ENCODE results near the gene RDH16. TPM values are rescaled to one million over a fixed set of nuclear protein-coding genes. Genes with fewer than 3 reads are reported as not detected.
"Not testable (repeated sequence)": the region's sequence is repeated elsewhere in the genome, so short reads cannot be mapped to it uniquely, and the experiment has no call there.

The RDH16 gene
- total RNA-seq, 1 donor: 0.42 TPM

GRCh38 chr12:56928262-56928661, 29.1 kb downstream of the RDH16 start:
- H3K4me3 ChIP-seq (ENCODE audit: low read length): no peak overlapping the region
- H3K9me3 ChIP-seq (ENCODE audit: low read depth, low read length): no peaks in the 10 kb centered on the region
- no peaks in the 10 kb centered on the region for H3K27me3 ChIP-seq (ENCODE audit: insufficient read depth, low read length)
- peaks cover 25% of the 10 kb centered on the region for H3K4me1 ChIP-seq (ENCODE audit: insufficient read depth, low read length)

GRCh38 chr12:56927281-56927680, 30.1 kb downstream of the RDH16 start:
- H3K4me1 ChIP-seq (ENCODE audit: insufficient read depth, low read length): peaks cover 16% of the 10 kb centered on the region
- H3K27me3 ChIP-seq (ENCODE audit: insufficient read depth, low read length): no peaks in the 10 kb centered on the region
- no peak overlapping the region for H3K4me3 ChIP-seq (ENCODE audit: low read length)
- H3K9me3 ChIP-seq (ENCODE audit: low read depth, low read length): no peaks in the 10 kb centered on the region

GRCh38 chr12:56922031-56922430, 35.4 kb downstream of the RDH16 start:
- Histone ChIP-seq H3K4me3 (ENCODE audit: low read length) (no peak overlapping the region), H3K27me3 (ENCODE audit: insufficient read depth, low read length) (no peaks in the 10 kb centered on the region), H3K9me3 (ENCODE audit: low read depth, low read length) (peaks cover 4% of the 10 kb centered on the region), H3K4me1 (ENCODE audit: insufficient read depth, low read length) (no peaks in the 10 kb centered on the region)

GRCh38 chr12:56921346-56921745, 36.1 kb downstream of the RDH16 start:
- peaks cover 4% of the 10 kb centered on the region for H3K9me3 ChIP-seq (ENCODE audit: low read depth, low read length)

GRCh38 chr12:56918139-56918538, 39.3 kb downstream of the RDH16 start:
- H3K4me3 ChIP-seq (ENCODE audit: low read length); H3K27me3 ChIP-seq (ENCODE audit: insufficient read depth, low read length): not testable (repeated sequence)

More at GRCh38 chr12:56921346-56921745, 36.1 kb downstream of the RDH16 start:
- H3K4me3 ChIP-seq (ENCODE audit: low read length): no peak overlapping the region
- no peaks in the 10 kb centered on the region for H3K27me3 ChIP-seq (ENCODE audit: insufficient read depth, low read length)
- H3K4me1 ChIP-seq (ENCODE audit: insufficient read depth, low read length): no peaks in the 10 kb centered on the region

GRCh38 chr12:56916996-56917333, 40.4 kb downstream of the RDH16 start:
- H3K9me3 ChIP-seq (ENCODE audit: low read depth, low read length): peaks cover 4% of the 10 kb centered on the region
- no peaks in the 10 kb centered on the region for H3K27me3 ChIP-seq (ENCODE audit: insufficient read depth, low read length)
- H3K4me3 ChIP-seq (ENCODE audit: low read length): no peak overlapping the region
- no peaks in the 10 kb centered on the region for H3K4me1 ChIP-seq (ENCODE audit: insufficient read depth, low read length)

More at GRCh38 chr12:56918139-56918538, 39.3 kb downstream of the RDH16 start:
- not testable (repeated sequence) for H3K4me1 ChIP-seq (ENCODE audit: insufficient read depth, low read length); H3K9me3 ChIP-seq (ENCODE audit: low read depth, low read length)

GRCh38 chr12:56916296-56916995, 41.0 kb downstream of the RDH16 start:
- Histone ChIP-seq H3K27me3 (ENCODE audit: insufficient read depth, low read length) (peaks cover 2% of the 10 kb centered on the region), H3K9me3 (ENCODE audit: low read depth, low read length) (peaks cover 4% of the 10 kb centered on the region), H3K4me1 (ENCODE audit: insufficient read depth, low read length) (no peaks in the 10 kb centered on the region), H3K4me3 (ENCODE audit: low read length) (no peak overlapping the region)

- Histone ChIP-seq H3K4me3 (ENCODE audit: low read length) (no peak overlapping the region), H3K27me3 (ENCODE audit: insufficient read depth, low read length) (peaks cover 3% of the 10 kb centered on the region), H3K4me1 (ENCODE audit: insufficient read depth, low read length) (no peaks in the 10 kb centered on the region), H3K9me3 (ENCODE audit: low read depth, low read length) (no peaks in the 10 kb centered on the region)
Observed at GRCh38 chr12:56914724-56915123, 42.7 kb downstream of the RDH16 start.

- Histone ChIP-seq H3K9me3 (ENCODE audit: low read depth, low read length) (no peaks in the 10 kb centered on the region), H3K4me3 (ENCODE audit: low read length) (no peak overlapping the region), H3K27me3 (ENCODE audit: insufficient read depth, low read length) (peaks cover 3% of the 10 kb centered on the region), H3K4me1 (ENCODE audit: insufficient read depth, low read length) (no peaks in the 10 kb centered on the region)
Observed at GRCh38 chr12:56914256-56914655, 43.2 kb downstream of the RDH16 start.

- H3K27me3 ChIP-seq (ENCODE audit: insufficient read depth, low read length); H3K9me3 ChIP-seq (ENCODE audit: low read depth, low read length); H3K4me3 ChIP-seq (ENCODE audit: low read length); H3K4me1 ChIP-seq (ENCODE audit: insufficient read depth, low read length): not testable (repeated sequence)
Observed at GRCh38 chr12:56909403-56909802, 48.0 kb downstream of the RDH16 start.

- Histone ChIP-seq H3K4me1 (ENCODE audit: insufficient read depth, low read length) (no peaks in the 10 kb centered on the region), H3K9me3 (ENCODE audit: low read depth, low read length) (no peaks in the 10 kb centered on the region), H3K27me3 (ENCODE audit: insufficient read depth, low read length) (peaks cover 3% of the 10 kb centered on the region)
Observed at GRCh38 chr12:56908136-56908535, 49.3 kb downstream of the RDH16 start.

GRCh38 chr12:56905852-56906251, 51.6 kb downstream of the RDH16 start:
- Histone ChIP-seq H3K9me3 (ENCODE audit: low read depth, low read length) (peaks cover 16% of the 10 kb centered on the region), H3K4me1 (ENCODE audit: insufficient read depth, low read length) (no peaks in the 10 kb centered on the region), H3K27me3 (ENCODE audit: insufficient read depth, low read length) (no peaks in the 10 kb centered on the region), H3K4me3 (ENCODE audit: low read length) (no peak overlapping the region)

More at GRCh38 chr12:56908136-56908535, 49.3 kb downstream of the RDH16 start:
- no peak overlapping the region for H3K4me3 ChIP-seq (ENCODE audit: low read length)

GRCh38 chr12:56903374-56903773, 54.0 kb downstream of the RDH16 start:
- Histone ChIP-seq H3K27me3 (ENCODE audit: insufficient read depth, low read length) (no peaks in the 10 kb centered on the region), H3K9me3 (ENCODE audit: low read depth, low read length) (peaks cover 20% of the 10 kb centered on the region), H3K4me3 (ENCODE audit: low read length) (no peak overlapping the region), H3K4me1 (ENCODE audit: insufficient read depth, low read length) (no peaks in the 10 kb centered on the region)

Measured in mononuclear cell (primary cell).